Tibial nerve (tissue), 3 donors: ENCODE data around the gene PBLD.

Source experiments
- CTCF ChIP-seq, 5 experiments: fragments of 200-600 bp in 3 of 5; fragments of 450-650 bp in 2 of 5; sonication (generic) in 3 of 5; IDR thresholded peaks; one replicate each; pipeline ENCODE4 v1.5.1; 2016 to 2019; ENCODE audit warnings: antibody characterized with exemption in 5 of 5, mild to moderate bottlenecking in 3 of 5, moderate library complexity in 2 of 5
- POLR2A ChIP-seq, 2 donors: fragments of 450-650 bp; IDR thresholded peaks; one replicate each; pipeline ENCODE4 v1.6.1; 2017; ENCODE audit warnings: antibody characterized with exemption in 2 of 2, mild to moderate bottlenecking in 2 of 2, moderate library complexity in 2 of 2

- TF ChIP-seq CTCF (IDR thresholded peaks at IDR 0.05) (no peak), POLR2A (IDR thresholded peaks at IDR 0.05) (no peak)
Measured at GRCh38 chr10:68275600-68276126, 57.1 kb downstream of the PBLD start.
